Lower lobe of right lung (tissue), 2 donors: ENCODE measurements around the gene CBX6. TPM values are rescaled to one million over a fixed set of nuclear protein-coding genes. Genes with fewer than 3 reads are reported as not detected.
A peak's percentile ranks its signal among the peaks of the same experiment; 100 is the strongest.

Experiments used
- ATAC-seq, 2 donors: fragments of 200-7000 bp; cut with Tn5 transposase; one replicate each; pipeline ENCODE4 v1.9.1; 2020 to 2022; ENCODE audit warnings: mild to moderate bottlenecking in 2 of 2, moderate library complexity in 2 of 2
- DNase-seq: peaks from one replicate; pipeline ENCODE4 v3.0.0-alpha.2; 2020
- H3K27ac ChIP-seq: fragments of 200-600 bp; one replicate; pipeline ENCODE4 v1.8.0; 2022
- H3K27me3 ChIP-seq: fragments of 200-600 bp; one replicate; pipeline ENCODE4 v1.8.0; 2022; ENCODE audit warnings: low read depth
- H3K36me3 ChIP-seq: fragments of 200-600 bp; one replicate; pipeline ENCODE4 v1.8.0; 2022; ENCODE audit warnings: mild to moderate bottlenecking
- H3K4me1 ChIP-seq: fragments of 200-600 bp; one replicate; pipeline ENCODE4 v1.8.0; 2022
- H3K4me3 ChIP-seq: fragments of 200-600 bp; one replicate; pipeline ENCODE4 v1.8.0; 2022; ENCODE audit warnings: mild to moderate bottlenecking
- H3K9me3 ChIP-seq: fragments of 200-600 bp; one replicate; pipeline ENCODE4 v1.8.0; 2022
- intact Hi-C: fragments of 100-400 bp; cut with DNase I; formaldehyde crosslinking; loops from one replicate; pipeline ENCODE4 v1.11.0; 2022
- total RNA-seq: library from RNA; stranded (reverse); fragmentation: NEBNext Ultra II Directional; extraction: Animal tissue kit (Norgen Biotek cat#: 25700); gene quantifications from one replicate; pipeline ENCODE4 v1.2.1, GENCODE V29; 2021
- TF ChIP-seq, protein P1 (sequence below): fragments of 200-600 bp; IDR thresholded peaks from one replicate; pipeline ENCODE4 v1.8.0; 2022; ENCODE audit warnings: antibody characterized with exemption, mild to moderate bottlenecking
- donor health status: DM: no; HTN: yes; CAD: no; lungs with severe emphysema.

Gene CBX6
- total RNA-seq, 1 donor from 2014 or later = 54.7 TPM

DNA sequence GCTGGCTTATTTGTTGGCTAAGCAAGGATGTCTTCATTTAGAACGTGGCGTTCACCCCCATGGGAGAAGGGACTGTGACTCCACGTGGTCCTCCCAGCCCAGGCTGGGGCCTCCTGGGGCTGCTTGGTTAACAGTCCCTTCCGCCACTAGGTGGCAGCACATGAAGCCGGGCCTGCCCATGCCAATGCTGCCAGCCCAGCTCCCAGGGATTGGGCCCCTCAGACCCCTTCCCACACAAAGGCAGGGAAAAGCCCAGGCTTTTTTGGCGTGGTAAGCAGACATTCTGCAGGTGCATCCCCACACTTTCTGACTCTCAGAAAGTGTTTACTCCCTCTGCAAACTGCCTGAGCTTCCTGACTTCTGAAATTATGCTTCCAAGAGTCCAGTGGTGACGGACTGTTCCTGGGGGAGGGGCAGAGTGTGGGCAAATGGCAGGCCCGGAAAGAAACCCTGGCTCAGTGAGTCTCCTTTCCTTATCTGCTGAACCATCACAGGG is 3.1 kb downstream of the CBX6 start:
- no peaks in the 10 kb centered on the region for H3K27me3 ChIP-seq
- no peak overlapping the region for H3K27ac ChIP-seq
- ATAC-seq = peak; percentile 44 to 54
- peaks cover 52% of the 10 kb centered on the region for H3K4me1 ChIP-seq
- H3K4me3 ChIP-seq = no peak overlapping the region
- no peaks in the 10 kb centered on the region for H3K9me3 ChIP-seq
- DNase-seq = peak; percentile 88
- intact Hi-C loops = no loop called here
- H3K36me3 ChIP-seq = peaks cover 46% of the 10 kb centered on the region
- TF ChIP-seq, protein P1, sequence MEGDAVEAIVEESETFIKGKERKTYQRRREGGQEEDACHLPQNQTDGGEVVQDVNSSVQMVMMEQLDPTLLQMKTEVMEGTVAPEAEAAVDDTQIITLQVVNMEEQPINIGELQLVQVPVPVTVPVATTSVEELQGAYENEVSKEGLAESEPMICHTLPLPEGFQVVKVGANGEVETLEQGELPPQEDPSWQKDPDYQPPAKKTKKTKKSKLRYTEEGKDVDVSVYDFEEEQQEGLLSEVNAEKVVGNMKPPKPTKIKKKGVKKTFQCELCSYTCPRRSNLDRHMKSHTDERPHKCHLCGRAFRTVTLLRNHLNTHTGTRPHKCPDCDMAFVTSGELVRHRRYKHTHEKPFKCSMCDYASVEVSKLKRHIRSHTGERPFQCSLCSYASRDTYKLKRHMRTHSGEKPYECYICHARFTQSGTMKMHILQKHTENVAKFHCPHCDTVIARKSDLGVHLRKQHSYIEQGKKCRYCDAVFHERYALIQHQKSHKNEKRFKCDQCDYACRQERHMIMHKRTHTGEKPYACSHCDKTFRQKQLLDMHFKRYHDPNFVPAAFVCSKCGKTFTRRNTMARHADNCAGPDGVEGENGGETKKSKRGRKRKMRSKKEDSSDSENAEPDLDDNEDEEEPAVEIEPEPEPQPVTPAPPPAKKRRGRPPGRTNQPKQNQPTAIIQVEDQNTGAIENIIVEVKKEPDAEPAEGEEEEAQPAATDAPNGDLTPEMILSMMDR = peak; percentile 97

DNA sequence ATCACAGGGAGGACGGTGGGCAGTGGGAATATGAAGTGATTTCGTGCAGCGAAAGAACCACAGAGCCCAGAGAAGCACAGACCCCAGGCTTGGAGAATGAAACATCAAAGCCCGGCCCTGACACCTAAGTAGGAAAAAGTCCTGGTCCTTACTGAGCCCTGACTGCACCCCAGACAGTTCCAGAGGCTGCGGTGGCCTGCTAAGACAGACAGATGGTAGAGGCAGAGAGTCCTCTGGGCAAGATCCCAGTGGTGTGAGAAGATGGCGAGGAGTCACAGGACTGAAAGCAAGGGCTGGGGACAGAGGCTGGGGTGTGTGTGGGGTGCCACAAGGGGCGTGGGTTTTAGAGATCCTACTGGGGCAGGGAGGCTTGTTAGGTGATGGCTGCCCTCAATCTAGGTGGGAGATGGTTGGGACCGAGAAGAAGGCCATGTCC is 3.7 kb downstream of the CBX6 start:
- Histone ChIP-seq H3K9me3 (no peaks in the 10 kb centered on the region), H3K4me1 (peaks cover 54% of the 10 kb centered on the region), H3K36me3 (peaks cover 46% of the 10 kb centered on the region), H3K4me3 (no peak overlapping the region), H3K27ac (no peak overlapping the region), H3K27me3 (no peaks in the 10 kb centered on the region)
- intact Hi-C loops = no loop called here
- ATAC-seq (no peak), DNase-seq (peak; percentile 14)
- TF ChIP-seq, protein P1 = no peak

DNA sequence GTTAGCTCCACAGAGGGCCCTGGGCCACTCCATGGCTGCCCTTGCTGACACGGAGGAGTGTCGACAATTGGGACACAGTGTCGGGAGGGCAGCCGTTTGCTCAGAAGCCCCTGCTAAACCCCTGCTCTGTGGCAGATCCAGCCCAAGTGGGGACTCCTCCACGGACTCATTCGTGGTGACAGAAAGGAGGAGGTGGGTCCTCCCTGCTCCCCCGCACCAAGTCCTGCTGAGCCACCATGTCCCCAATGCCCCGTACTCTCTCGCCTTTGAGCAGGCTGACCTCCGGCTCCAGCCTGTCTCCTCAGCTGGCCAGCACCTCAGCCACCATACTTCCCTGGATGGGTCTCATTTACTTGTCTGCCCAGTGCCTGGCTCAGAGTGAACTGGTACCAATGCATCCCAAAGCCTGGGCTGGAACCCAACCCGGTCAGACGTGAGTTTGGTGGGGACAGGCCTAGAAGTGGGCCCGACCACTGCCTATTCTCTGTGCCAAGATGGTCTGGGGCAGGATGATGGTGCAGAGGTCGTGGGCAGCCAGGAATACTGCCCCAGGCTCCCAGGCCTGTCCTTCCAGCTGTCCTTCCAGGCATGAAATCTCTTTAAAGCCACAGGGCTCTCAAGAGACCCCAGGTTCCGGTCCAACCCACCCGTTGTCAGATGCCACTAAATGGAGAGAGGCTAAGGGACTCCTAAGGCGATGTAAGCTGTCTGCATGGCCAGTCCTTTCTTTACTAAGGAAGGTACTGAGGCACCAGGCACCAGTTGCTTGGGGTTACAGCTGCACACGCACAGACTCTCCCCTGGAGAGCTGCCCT is 4.3 kb downstream of the CBX6 start:
- H3K27me3 ChIP-seq = no peaks in the 10 kb centered on the region
- TF ChIP-seq, protein P1 = no peak
- DNase-seq (peak; percentile 32), ATAC-seq (no peak)
- peaks cover 57% of the 10 kb centered on the region for H3K4me1 ChIP-seq
- no peak overlapping the region for H3K4me3 ChIP-seq
- intact Hi-C loops = no loop called here
- peaks cover 46% of the 10 kb centered on the region for H3K36me3 ChIP-seq
- no peaks in the 10 kb centered on the region for H3K9me3 ChIP-seq
- H3K27ac ChIP-seq = no peak overlapping the region

DNA sequence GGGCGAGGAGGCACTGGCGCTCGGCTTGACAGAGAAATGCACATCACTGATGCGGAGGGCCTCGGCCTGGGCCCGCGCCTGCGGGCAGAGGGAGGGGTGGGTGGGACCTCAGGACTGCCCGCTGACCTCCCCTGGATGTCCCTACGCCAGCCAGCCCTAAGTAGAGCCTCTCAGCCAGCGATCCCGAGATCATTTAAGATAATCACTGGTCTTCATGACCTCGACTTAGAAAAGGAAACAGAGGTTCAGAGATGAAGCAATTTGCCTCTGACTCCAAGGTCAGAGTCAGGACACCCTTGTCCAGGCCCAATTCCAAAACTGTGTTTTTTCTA is 4.9 kb downstream of the CBX6 start:
- Histone ChIP-seq H3K4me3 (no peak overlapping the region), H3K4me1 (peaks cover 63% of the 10 kb centered on the region), H3K27me3 (no peaks in the 10 kb centered on the region), H3K9me3 (no peaks in the 10 kb centered on the region), H3K27ac (no peak overlapping the region), H3K36me3 (peaks cover 46% of the 10 kb centered on the region)
- intact Hi-C loops = no loop called here
- ATAC-seq = no peak
- TF ChIP-seq, protein P1 = no peak
- DNase-seq = no peak

DNA sequence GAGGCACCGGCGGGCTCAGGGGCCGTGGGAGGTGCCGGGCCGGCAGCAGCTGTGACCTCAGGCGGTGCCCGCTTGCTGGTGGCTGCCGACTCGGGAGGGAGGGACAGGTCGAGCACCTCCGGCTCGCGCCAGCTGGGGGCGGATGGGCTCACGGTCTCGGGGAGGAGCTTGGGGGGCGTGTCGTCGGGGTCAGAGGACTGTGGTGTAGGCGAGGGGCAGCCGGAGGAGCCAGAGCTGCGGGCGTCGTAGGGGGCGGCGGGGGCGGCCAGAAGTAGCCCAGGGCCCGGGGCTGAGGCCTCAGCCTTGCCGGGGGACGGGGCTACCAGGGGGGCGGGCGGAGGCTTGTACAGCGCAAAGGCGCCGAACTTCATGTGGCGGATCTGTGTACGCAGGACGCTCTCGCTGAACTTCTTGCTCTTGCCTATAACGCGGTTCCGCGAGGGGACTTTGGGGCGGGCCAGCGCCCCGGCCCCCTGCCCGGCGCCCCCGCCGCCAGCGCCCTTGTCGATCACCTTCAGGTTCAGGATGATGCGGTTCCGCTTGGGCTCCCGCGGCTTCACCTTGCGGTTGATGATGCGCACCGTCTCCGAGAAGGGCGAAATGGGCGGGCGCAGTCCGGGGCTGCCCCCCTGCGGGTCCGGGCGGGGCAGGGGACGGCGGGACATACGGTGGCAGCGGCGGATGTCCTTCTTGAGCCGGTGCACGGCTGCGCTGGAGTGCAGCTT is 5.5 kb downstream of the CBX6 start:
- intact Hi-C loops = no loop called here
- Histone ChIP-seq H3K27ac (no peak overlapping the region), H3K36me3 (peaks cover 46% of the 10 kb centered on the region), H3K4me3 (no peak overlapping the region), H3K9me3 (no peaks in the 10 kb centered on the region), H3K4me1 (peaks cover 68% of the 10 kb centered on the region), H3K27me3 (no peaks in the 10 kb centered on the region)
- DNase-seq = peak; percentile 38
- no peak for ATAC-seq
- TF ChIP-seq, protein P1 = no peak
